GM19035 (cell line): ENCODE measurements around the gene RWDD3.

Experiments
- ATAC-seq: cut with Tn5 transposase; IDR thresholded peaks from one replicate; pipeline ENCODE4 v1.9.1; 2021; ENCODE audit not compliant: unreplicated experiment

The RWDD3 gene

GRCh38 chr1:95281781-95282517, 47.9 kb downstream of the RWDD3 start:
- ATAC-seq = no peak

- no peak for ATAC-seq
Observed at GRCh38 chr1:95282518-95282895, 48.5 kb downstream of the RWDD3 start.

- ATAC-seq = no peak
Observed at GRCh38 chr1:95284420-95284819, 50.4 kb downstream of the RWDD3 start.

- ATAC-seq = no peak
Observed at GRCh38 chr1:95286479-95286878, 52.5 kb downstream of the RWDD3 start.

GRCh38 chr1:95287081-95287480, 53.1 kb downstream of the RWDD3 start:
- ATAC-seq = no peak

GRCh38 chr1:95287825-95288224, 53.8 kb downstream of the RWDD3 start:
- no peak for ATAC-seq
